Activated naive CD4-positive, alpha-beta T cell treated with Interleukin-2 at 50 U/mL for 16 hours (primary cell): ENCODE measurements around the gene GGT5.
"Not testable (repeated sequence)": the region's sequence is repeated elsewhere in the genome, so short reads cannot be mapped to it uniquely, and the experiment has no call there.

Experiments used
- DNase-seq: peaks from one replicate; pipeline ENCODE4 v3.0.0-alpha.2; 2020

Gene GGT5

DNA sequence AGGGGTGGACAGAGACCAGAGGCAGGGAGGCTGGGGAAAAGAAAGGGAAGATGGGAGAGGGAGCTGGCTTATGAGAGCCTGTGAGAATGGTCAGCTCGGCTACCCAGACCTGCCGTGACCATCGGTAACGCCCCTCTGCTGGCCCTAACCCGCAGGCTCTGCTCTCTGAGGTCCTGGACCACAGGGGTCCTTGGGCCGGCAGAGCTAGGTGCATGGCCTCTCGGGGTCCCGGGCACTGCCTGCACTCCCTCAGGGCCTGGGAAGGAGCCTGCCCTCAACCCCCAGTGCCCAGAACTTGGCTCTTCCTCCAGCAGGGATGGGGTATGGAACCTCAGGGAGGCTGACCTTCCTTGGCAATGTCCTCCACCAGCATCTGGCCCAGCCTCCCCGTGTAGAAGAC lies 13.2 kb downstream of the GGT5 start:
- DNase-seq = no peak

DNA sequence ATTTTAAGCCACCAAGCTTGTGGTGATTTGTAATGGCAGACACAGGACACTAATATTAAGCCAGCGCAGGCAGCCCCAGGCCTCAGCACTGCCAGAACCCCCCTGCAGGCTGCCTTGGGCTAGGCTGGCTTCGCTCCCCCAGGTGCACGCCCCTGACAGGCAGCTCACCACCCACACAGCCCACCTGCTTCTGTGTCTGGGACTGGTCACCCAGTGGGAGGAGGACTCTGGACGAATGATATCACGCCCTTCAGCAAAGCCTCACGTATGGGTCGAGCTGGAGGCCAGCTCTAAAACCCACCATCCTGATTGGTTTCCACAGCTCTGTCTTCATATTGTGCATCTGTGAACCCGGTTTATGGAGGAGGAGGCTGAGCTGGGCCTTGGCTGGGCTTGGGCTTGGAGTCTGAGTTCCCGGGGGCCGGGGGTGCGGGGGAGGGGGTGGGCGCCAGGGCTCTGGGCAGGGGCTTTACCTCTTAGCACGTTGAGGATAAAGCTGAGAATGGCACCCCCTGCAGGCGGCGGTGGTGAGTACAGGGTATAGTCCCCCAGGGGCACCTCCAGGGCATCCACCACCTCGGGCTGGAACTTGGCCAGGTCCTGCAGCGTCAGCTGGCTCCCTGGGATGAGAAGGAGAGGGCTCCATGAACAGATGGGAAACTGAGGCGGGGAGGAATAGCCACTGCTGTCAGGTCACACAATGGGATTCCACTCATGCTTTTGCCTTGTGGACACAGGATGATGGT lies 13.8 kb downstream of the GGT5 start:
- peak; percentile 70 for DNase-seq

DNA sequence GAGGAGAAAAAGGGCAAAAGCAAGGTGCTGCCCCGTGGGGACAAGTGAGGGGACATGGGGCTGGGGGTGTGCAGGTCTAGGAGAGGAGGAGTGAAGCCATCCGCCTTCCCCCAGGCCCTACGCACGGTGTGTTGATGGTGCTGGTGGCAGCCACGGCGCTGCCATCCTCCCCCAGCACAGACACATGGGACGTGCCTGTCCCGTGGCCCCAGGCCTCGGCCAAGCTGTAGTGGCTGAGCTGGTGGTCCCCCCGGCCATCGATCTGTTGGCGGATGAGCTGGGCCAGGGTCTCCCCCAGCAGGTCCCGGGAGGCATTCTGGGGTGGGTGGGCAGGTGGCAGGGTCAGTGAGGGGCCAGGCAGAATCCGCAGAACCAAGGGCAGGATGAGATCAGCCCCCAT lies 18.9 kb downstream of the GGT5 start:
- no peak for DNase-seq

DNA sequence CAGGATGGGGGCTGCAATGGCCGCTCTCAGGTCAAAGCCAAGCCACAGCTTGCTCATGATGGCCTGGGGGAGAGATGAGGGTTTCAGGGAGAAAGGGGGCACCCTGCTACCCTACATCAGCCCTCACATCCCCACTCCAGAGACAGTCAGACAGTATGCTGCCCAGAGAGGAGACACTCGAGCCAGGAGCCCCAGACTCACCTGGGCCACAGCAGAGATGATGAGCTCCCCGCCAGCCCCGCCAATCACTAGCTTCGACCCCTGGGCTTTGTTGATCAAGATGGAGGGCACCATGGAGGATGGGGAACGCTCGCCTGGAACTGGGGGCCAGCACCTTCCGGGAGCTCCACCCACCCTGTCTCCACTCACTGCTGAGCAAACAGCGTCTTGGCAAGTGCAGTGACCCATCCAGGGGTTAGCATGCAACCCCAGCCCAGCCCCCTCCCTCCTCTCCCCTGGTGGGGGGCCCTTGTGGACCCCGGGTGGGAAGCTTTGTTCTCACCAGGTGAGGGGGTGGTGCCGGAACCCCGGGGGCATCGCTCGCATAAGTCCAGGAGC lies 19.8 kb downstream of the GGT5 start:
- DNase-seq = no peak

DNA sequence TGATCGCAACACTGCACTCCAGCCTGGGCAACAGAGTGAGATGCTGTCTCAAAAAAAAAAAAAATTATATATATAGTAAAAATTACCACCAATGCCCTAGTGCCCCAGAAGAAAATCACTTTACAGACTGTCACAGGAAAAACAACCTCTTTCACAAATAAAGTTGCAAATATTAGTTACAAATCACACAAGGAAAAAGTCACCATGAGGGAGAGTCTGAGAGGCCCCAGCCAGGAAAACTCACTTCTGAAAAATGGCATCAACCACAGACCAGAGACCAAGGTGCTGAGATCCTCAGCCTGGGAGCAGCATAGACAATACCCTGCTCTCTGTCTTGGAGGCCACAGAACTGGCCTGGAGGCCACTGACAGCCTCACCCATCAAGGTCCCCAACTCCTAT lies 20.4 kb downstream of the GGT5 start:
- DNase-seq = no peak

DNA sequence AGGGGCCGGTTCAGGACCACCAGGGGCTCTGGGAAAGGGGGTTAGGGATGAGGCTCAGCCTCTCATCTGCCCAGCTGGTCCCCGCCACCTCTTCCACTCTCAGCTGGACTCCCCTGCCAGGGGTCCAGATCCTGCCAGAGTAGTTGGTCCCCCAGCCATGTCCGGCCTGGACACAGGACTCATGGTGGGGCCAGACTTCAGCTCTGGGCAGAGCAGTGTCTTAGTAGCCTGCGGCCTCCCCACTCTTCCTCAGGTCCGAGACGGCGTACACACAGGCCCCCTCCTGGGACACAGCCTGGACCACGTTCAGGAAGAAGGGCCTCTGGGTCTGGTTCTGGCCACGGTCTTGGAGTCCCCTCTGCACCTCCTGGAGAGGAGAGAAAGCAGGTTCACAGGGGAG lies 25.1 kb downstream of the GGT5 start:
- DNase-seq = no peak

DNA sequence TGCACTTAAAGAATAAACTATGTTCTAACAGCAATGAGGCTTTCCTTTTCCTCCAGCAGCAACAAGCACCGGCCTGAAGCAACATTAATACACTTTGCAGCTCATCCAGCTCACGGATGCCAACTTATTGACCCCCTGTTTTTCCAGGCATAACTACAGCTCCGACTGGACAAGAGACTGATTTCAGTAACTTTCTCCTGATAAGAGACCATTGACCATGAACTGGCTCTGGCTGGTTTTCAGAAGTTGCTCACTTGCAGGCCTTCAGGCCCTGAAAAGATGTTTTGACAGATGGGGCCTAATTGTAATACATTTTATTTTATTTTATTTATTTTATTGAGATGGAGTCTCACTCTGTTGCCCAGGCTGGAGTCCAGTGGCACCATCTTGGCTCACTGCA lies 27.5 kb downstream of the GGT5 start:
- DNase-seq = no peak

DNA sequence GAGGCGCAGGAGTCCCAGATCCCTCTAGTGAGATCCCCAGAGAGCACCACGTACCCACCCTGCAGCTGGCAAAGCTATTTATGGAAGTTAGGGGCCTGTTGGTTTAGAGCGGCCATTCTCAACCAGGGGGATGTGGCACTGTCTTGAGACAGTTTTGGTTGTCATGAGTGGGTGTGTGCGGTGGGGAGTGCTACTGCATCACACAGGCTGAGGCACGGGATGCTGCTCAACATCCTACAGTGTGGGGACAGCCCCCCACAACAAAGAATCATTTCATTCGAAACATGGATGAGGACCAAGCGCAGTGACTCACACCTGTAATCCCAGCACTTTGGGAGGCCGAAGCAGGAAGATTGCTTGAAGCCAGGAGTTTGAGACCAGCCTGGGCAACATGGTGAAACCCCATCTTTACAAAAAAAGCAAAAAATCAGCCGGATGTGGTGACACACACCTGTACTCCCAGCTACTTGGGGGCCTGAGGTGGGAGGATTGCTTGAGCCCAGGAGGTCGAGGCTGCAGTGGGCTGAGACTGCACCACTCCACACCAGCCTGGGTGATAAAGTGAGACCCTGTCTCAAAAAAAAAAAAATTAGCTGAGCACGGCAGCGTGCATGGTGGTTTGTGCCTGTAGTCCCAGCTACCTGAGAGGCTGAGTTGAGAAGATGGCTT lies 28.2 kb downstream of the GGT5 start:
- no peak for DNase-seq

DNA sequence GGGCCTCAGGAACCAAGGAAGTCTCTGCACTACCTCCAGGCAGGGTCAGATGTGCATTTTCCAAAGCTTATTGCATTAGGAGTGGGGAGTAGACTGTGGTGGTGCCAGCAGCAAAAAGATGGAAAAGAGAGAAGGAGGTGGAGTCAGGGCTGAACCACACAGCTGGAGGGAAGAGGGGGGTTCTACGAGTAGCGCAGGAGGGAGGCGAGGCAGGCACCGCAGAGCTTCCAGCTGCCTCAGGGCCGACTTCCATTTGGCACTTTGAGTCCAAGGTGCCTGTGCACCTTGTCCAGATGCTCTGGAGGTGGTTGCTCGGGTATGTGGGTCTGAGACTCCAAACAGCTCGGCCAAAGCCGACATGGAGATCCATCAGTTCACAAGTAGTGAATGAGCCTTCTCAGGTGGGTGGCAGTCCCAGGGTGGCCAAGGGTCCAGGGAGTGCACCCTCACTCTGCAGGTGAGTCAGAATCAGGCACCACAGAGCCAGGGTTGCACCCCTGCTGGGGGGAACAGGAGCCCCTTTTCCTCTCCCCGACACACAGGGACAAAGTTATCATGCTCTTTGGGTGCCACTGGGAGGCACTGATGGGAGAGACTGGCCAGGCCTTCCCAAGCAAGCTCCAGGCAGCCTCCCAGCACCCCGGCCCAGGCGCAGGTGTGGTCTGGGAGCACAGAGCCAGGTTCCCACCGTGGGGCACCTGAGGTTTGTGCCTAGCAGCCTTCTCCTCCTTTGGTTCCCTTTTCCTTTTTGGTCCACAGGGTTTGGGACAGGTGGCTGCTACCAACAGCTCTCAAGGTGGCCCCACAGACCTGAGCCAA lies 30.2 kb downstream of the GGT5 start:
- DNase-seq = no peak

DNA sequence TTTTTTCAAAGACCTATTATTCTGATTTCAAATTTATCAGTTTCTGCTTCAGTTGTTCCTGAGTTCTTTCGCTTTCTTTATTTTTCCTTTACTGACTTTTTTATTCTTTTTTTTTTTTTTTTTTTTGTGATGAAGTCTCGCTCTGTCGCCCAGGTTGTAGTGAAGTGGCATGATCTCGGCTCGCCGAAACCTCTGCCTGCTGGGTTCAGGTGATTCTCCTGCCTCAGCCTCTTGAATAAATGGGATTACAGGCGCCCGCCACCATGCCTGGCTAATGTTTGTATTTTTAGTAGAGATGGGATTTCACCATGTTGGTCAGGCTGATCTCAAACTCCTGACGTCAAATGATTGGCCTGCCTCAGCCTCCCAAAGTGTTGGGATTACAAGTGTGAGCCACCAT lies 31.8 kb downstream of the GGT5 start:
- not testable (repeated sequence) for DNase-seq

DNA sequence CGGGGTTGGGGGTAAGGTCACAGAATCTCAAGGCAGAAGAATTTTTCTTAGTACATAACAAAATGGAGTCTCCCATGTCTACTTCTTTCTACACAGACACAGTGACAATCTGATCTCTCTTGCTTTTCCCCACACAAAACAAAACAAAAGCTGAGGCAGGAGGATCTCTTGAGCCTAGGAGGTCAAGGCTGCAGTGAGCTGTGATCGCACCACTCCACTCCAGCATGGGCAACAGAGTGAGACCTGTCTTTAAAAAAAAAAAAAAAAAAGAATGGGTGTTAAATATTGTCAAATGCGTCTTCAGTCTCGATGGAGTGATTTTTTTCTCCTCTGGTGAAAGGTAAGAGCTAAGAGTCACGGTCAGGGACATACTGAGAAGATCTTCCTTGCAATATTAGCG lies 33.2 kb downstream of the GGT5 start:
- DNase-seq = not testable (repeated sequence)

DNA sequence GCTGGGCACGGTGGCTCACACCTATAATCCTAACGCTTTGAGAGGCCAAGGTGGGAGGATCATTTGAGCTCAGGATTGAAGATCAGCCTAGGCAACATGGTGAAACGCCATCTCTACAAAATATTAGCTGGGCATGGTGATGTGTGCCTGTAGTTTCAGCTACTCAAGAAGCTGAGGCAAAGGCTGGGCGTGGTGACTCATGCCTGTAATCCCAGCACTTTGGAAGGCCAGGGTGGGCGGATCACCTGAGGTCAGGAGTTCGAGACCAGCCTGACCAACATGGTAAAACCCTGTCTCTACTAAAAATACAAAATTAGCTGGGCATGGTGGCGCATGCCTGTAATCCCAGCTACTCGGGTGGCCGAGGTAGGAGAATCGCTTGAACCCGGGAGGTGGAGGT lies 34.5 kb downstream of the GGT5 start:
- DNase-seq = not testable (repeated sequence)

DNA sequence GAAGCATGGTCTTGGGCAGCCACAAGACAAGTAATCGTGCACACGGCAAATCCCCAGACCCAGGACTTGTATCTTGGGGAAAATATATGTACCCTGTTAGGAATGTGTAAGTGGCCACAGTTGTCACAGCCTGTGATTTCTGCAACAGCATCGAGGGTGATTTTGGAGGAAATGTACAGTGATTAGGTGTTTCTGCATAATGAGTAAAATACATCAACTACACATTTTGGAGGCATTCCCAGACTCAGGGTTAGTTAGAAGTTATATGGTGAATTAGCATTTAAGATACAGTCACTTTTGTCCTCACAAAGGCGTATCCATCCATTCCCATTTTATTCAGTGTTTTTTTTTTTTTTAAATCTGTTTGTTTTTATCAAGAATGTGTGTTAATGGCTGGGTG lies 35.2 kb downstream of the GGT5 start:
- no peak for DNase-seq

DNA sequence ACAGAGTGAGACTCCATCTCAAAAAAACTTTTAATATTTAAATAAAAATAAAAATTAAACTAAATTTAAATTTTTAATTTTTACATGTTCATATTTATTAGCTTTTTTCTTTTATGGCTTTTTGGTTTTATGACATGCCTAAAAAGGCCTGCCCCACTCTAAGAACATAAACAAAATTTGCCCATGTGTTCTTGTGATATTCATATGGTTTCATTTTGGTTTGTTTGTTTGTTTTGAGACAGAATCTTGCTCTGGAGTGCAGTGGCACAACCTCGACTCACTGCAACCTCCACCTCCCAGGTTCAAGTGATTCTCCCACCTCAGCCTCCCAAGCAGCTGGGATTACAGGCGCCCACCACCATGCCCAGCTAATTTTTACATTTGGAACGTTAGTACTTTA lies 35.9 kb downstream of the GGT5 start:
- DNase-seq = no peak

DNA sequence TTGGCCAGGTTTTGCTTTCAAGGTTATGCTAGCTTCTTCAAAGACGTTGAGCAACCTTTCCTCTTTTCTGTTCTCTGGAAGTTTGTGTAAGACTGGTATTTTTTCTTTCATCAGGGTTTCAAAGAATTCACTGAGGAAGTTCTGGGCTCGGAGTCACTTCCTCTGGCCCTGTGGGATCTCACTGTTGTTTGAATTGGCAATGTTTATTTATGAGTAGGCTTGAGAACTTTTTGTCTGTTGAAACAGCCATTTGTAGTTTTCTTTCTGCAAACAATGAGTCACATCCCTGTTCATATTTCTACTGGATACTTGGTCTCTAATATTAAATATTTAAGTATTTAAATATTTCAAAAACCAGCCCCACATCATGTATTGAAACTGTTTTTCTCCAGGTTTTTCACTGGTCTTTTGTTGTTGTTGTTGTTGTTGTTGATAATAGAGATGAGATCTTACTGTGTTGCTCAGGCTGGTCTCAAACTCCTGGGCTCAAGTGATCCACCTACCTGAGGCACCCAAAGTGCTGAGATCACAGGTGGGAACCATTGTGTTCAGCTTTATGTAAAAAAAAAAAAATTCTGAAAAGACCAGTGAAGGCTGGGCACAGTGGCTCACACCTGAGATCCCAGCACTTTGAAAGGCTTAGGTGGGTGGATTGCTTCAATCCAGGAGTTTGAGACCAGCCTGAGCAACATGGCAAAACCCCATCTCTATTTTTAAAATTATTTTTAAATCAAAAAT lies 36.7 kb downstream of the GGT5 start:
- DNase-seq = no peak

DNA sequence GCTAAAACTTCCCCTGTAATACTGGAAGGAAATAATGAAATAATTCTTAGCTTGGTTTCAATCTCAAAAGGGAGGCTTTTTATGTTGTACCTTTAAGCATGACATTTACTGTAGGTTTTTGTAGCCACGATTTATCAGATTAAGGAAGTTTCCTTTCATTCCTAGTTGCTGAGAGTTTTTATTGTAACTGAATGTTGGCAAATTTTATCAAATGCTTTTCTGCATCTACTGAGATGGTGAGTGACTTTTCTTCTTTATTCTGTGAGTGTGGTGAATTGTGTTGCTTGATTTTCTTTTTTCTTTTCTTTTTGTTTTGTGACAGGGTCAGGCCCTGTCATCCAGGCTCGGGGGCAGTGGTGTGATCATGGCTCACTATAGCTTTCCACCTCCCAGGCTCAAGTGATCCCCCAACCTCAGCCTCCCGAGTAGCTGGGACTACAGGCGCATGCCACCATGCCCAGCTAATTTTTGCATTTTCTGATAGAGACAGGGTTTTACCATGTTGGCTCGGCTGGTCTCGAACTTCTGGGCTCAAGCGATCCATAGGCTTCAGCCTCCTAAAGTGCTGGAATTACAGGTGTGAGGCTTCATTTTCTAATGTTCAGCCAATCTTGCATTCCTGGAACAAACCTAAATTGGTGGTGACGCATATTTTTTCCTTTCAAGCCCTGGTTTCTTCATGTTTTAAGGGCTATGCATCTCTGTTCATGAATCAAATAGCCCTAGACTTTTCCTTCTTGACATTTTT lies 37.4 kb downstream of the GGT5 start:
- no peak for DNase-seq

DNA sequence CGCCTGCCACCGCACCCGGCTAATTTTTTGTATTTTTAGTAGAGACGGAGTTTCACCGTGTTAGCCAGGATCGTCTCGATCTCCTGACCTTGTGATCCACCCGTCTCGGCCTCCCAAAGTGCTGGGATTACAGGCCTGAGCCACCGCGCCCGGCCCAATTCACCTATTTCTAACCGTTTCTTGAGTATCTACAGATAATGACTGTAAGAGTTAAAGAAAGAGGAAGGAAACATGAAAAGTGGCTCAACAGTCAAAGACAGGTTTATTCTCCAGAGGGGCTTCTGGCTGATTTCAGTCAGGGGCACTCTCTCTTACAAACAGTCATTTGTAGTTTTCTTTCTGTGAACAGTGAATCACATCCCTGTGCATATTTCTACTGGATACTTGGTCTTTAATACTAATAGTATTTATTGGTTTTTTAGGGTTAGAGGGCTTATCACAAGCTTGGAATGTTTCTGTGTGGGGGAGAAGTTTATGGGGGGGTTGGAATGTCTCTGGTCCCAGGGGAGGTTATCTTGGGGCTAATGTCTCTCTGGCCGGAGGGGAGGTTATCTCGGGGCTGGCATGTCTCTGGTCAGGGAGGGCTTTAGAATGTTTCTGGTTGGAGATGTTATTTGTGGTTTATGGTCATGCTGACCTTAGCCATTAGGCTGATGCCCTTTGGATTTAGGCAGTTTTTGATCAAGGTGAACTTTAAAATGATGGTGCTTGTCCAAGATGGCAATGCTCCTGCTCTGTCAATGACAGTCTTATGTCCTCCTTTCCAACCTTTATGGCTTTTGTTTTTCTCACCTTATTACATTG lies 38.2 kb downstream of the GGT5 start:
- not testable (repeated sequence) for DNase-seq

DNA sequence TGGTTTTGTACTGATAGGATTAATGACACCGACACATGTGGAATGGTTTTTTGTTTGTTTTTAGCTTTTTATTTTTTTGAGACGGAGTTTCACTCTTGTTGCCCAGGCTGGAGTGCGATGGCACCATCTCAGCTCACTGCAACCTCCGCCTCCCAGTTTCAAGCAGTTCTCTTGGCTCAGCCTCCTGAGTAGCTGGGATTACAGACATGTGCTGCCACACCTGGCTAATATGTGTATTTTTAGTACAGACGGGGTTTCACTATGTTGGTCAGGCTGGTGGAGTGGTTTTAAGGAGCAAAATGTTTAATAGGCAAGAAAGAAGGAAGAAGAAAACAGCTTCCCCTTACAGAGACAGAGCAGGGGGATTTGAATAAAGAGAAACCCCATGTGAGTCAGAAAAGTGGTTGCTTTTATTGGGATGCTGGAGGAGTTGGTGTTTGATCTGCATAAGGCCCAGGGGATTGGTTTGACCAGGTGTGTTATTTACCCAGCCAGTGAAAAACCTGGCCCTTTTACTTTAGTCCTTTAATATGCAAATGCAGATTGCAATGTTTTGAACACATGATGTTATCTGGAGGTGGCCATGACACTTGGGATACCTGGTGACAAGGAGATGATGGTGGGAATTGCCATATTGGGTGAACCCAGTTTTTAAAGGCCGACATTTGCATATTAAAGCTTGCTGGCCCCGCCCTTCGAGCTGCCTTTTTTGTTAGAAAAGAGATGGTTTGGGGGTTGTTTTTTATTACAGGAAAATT lies 39.3 kb downstream of the GGT5 start:
- no peak for DNase-seq

DNA sequence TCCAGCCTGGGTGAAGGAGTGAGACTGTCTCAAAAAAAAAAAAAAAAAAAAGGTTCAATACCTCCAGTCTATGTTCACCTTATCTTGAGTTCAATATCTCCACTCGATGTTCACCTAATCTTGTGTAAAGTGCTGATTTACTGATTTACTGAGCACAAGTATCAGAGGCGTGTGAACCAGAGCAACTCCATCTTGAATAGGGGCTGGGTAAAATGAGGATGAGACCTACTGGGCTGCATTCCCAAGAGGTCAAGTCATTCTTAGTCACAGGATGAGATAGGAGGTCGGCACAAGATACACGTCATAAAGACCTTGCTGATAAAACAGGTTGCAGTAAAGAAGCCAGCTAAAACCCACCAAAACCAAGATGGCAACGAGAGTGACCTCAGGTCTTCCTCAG lies 41.0 kb downstream of the GGT5 start:
- not testable (repeated sequence) for DNase-seq
